ENCODE results near the gene CES2.

Gene CES2

GRCh38 chr16:66908116-66908515 is 27.2 kb upstream of the CES2 start:
- H3K9me3 ChIP-seq (ENCODE audit: low read length) = no peaks in the 10 kb centered on the region
- H3F3A ChIP-seq (ENCODE audit: insufficient read depth, low read length) = no peaks in the 10 kb centered on the region
- no peak for TF ChIP-seq CTCF (IDR thresholded peaks at IDR 0.05; ENCODE audit: low read length)
- no peak for TF ChIP-seq EZH2 (IDR thresholded peaks at IDR 0.05; ENCODE audit: borderline replicate concordance, low read length)
- H3K4me2 ChIP-seq (ENCODE audit: low read length) = no peak overlapping the region
- no peaks in the 10 kb centered on the region for H3K9me2 ChIP-seq (ENCODE audit: low read depth, low read length)
- no peaks in the 10 kb centered on the region for H3K27me3 ChIP-seq (ENCODE audit: insufficient read depth, low read length)
- H3K4me3 ChIP-seq (ENCODE audit: low read depth, low read length, poor library complexity, severe bottlenecking) = no peak overlapping the region
- no peaks in the 10 kb centered on the region for H3K4me1 ChIP-seq (ENCODE audit: insufficient read depth, low read length, severe bottlenecking)
- no peaks in the 10 kb centered on the region for H4K20me1 ChIP-seq (ENCODE audit: insufficient read depth, low read length)
- H3K79me2 ChIP-seq (ENCODE audit: insufficient read depth, low read length) = no peaks in the 10 kb centered on the region
- no peak overlapping the region for H3K9ac ChIP-seq (ENCODE audit: low read length)
- no peak overlapping the region for H2AFZ ChIP-seq (ENCODE audit: low read length)
- no peak overlapping the region for H3K27ac ChIP-seq (ENCODE audit: low read depth, low read length, poor library complexity, severe bottlenecking)
- H3K36me3 ChIP-seq (ENCODE audit: insufficient read depth, low read length) = no peaks in the 10 kb centered on the region

- Histone ChIP-seq H3K27ac (ENCODE audit: low read depth, low read length, poor library complexity, severe bottlenecking) (no peak overlapping the region), H3K4me1 (ENCODE audit: insufficient read depth, low read length, severe bottlenecking) (no peaks in the 10 kb centered on the region), H3K9ac (ENCODE audit: low read length) (no peak overlapping the region), H3F3A (ENCODE audit: insufficient read depth, low read length) (no peaks in the 10 kb centered on the region), H3K79me2 (ENCODE audit: insufficient read depth, low read length) (no peaks in the 10 kb centered on the region), H3K9me3 (ENCODE audit: low read length) (no peaks in the 10 kb centered on the region), H3K4me3 (ENCODE audit: low read depth, low read length, poor library complexity, severe bottlenecking) (no peak overlapping the region), H3K4me2 (ENCODE audit: low read length) (no peak overlapping the region), H3K36me3 (ENCODE audit: insufficient read depth, low read length) (no peaks in the 10 kb centered on the region), H3K27me3 (ENCODE audit: insufficient read depth, low read length) (peaks cover 4% of the 10 kb centered on the region; the same call in 1 of the 2 replicates), H2AFZ (ENCODE audit: low read length) (no peak overlapping the region), H4K20me1 (ENCODE audit: insufficient read depth, low read length) (no peaks in the 10 kb centered on the region), H3K9me2 (ENCODE audit: low read depth, low read length) (no peaks in the 10 kb centered on the region)
- TF ChIP-seq EZH2 (IDR thresholded peaks at IDR 0.05; ENCODE audit: borderline replicate concordance, low read length) (no peak), CTCF (IDR thresholded peaks at IDR 0.05; ENCODE audit: low read length) (no peak)
These were observed 26.4 kb upstream of the CES2 start for GRCh38 chr16:66908762-66909559.

- H3K27me3 ChIP-seq (ENCODE audit: insufficient read depth, low read length) = peaks cover 7% of the 10 kb centered on the region; the same call in 1 of the 2 replicates
- H3K4me3 ChIP-seq (ENCODE audit: low read depth, low read length, poor library complexity, severe bottlenecking) = no peak overlapping the region
These were observed 25.0 kb upstream of the CES2 start for GRCh38 chr16:66910175-66910940.

More at GRCh38 chr16:66910175-66910940, 25.0 kb upstream of the CES2 start:
- Histone ChIP-seq H3K27ac (ENCODE audit: low read depth, low read length, poor library complexity, severe bottlenecking) (no peak overlapping the region), H3K4me2 (ENCODE audit: low read length) (no peak overlapping the region), H3K9me2 (ENCODE audit: low read depth, low read length) (no peaks in the 10 kb centered on the region), H3K4me1 (ENCODE audit: insufficient read depth, low read length, severe bottlenecking) (no peaks in the 10 kb centered on the region), H3K79me2 (ENCODE audit: insufficient read depth, low read length) (no peaks in the 10 kb centered on the region), H3K9me3 (ENCODE audit: low read length) (no peaks in the 10 kb centered on the region), H4K20me1 (ENCODE audit: insufficient read depth, low read length) (no peaks in the 10 kb centered on the region), H3K36me3 (ENCODE audit: insufficient read depth, low read length) (no peaks in the 10 kb centered on the region), H2AFZ (ENCODE audit: low read length) (no peak overlapping the region), H3F3A (ENCODE audit: insufficient read depth, low read length) (no peaks in the 10 kb centered on the region), H3K9ac (ENCODE audit: low read length) (no peak overlapping the region)
- TF ChIP-seq CTCF (IDR thresholded peaks at IDR 0.05; ENCODE audit: low read length) = no peak
- TF ChIP-seq EZH2 (IDR thresholded peaks at IDR 0.05; ENCODE audit: borderline replicate concordance, low read length) = no peak
